GM21723 (cell line): Measurements from ENCODE around the gene ZDHHC14.

Experiments used
- ATAC-seq: cut with Tn5 transposase; IDR thresholded peaks from one replicate; pipeline ENCODE4 v1.9.1; 2021; ENCODE audit warnings: mild to moderate bottlenecking, moderate library complexity; ENCODE audit not compliant: unreplicated experiment

ZDHHC14 gene

DNA sequence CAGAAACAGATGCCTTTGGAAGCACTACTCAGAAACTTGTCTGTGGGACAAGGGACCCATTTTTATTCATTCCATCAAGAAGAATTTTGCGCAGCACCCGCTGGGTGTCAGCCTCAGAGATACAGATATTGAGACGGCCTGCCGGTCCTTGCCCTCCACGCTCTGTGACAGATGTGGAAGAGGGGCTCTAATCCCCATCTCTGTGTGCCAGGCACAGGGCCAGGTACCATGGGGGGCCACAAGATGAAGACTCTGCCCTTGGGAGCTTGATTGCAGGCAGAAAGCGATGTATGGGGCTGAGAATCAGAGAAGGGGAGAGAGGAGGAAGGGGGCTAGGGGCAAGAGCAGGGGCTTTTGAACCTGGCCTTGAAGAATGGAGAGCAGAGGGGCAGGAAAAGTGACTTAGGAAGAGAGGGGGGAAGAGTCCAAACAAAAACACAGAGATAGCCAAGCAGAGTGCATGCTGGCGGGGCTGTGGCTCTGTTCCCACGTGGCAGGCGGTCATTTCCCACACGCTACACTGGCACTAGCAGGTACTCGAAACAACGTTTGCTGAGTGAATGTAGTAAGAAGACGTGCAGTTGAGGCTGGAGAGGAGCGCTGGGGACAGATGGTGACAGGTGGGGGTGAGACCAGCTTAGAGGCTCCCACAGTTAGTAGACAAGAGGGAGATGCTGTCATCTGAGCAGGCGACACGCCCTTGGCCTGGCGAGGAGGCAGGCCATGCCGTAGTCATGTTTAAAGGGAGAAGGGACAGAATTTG lies 271.8 kb downstream of the ZDHHC14 start:
- no peak for ATAC-seq

DNA sequence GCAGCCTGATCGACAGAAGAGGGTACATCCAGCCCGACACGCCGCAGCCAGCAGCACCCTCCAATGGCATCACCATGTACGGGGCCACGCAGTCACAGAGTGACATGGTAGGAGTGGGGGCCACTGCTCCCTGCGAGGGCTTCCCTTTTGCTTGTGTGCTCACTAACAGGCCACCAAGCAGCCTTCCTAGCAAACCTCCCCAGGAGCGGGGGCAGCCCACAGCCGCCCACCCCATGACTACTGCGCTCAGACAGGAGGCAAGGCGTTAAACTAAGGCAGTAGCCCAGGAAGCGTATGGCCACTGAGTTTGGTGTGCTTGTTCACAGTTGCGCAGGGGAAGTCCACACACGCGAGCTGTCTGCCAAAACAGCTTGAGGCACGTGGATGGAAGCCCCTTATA lies 272.5 kb downstream of the ZDHHC14 start:
- ATAC-seq, result no peak

DNA sequence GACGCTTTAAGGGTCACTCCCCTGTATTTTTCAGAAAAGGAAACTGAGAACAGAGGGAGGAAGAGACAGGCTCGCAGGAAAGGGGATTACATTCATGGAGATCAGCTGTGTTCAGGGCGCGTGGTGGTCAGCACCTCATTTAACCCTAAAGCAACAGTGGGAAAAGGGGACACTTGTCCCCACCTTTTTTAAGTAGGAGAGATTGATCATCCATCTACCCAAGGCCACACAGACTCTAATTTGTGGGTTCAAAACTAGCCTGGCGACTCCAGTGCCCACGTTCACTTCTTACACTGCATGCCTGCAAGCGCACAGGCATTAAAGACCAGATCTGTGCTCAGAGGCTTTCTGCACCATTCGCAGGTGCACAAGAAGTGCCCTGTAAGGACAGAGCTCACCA lies 274.1 kb downstream of the ZDHHC14 start:
- no peak for ATAC-seq

DNA sequence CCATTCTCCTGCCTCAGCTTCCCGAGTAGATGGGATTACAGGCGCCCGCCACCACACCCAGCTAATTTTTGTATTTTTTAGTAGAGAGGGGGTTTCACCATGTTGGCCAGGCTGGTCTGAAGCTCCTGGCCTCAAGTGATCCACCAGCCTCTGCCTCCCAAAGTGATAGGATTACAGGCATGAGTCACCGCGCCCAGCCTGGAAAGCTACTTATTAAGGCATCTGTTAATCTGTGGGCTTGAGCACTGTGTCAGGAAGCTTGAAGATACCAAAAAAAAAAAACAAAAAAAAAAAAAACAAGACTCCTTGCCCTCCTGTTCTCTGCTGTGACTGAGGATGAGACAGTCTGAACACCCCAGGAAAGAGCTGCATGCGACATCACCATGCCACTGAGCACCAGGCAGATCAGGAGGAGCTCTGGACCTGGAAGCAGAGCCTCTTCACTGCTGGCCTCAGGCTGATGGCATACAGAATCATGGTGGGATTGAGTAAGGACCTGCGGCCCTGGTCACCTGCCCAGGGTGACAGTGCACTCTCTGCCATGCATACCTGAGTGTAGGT lies 275.5 kb downstream of the ZDHHC14 start:
- no peak for ATAC-seq

DNA sequence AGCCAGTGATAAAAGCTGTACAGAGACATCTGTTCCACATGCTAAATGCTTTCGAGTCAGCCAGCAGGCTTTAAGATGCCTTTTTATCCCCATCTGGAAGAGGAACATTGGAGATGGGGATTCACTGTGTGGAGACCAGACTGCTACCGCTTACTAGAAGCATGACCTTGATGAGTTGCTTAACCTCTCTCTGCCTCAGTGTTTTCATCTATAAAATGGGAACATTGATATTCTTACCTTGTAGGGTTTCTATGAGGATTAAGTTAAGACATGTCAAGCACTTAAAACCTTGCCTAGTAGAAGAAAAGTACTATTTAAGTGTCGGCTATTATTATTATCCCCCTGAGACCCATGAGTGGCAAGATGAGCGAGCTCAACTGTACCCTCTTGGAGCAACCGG lies 276.8 kb downstream of the ZDHHC14 start:
- ATAC-seq, result no peak

DNA sequence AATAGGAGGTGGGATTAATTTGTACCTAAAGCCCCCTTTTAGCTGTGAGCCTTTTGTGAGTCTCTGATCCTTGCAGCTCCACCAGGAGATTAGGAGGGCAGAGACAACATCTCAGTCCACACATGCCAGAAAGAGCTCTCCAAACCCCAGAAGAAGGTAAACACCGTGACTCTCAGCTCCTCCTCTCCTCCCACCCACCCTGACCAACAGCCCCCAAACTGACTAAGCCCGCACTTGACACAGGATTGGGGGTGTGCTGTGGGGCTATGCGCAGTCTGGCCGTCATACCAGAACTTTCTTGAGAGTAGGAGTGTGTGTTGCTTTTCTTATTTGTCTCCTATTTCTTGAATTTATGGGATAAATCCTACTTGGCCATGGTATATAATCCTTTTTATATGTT lies 277.3 kb downstream of the ZDHHC14 start:
- no peak for ATAC-seq

DNA sequence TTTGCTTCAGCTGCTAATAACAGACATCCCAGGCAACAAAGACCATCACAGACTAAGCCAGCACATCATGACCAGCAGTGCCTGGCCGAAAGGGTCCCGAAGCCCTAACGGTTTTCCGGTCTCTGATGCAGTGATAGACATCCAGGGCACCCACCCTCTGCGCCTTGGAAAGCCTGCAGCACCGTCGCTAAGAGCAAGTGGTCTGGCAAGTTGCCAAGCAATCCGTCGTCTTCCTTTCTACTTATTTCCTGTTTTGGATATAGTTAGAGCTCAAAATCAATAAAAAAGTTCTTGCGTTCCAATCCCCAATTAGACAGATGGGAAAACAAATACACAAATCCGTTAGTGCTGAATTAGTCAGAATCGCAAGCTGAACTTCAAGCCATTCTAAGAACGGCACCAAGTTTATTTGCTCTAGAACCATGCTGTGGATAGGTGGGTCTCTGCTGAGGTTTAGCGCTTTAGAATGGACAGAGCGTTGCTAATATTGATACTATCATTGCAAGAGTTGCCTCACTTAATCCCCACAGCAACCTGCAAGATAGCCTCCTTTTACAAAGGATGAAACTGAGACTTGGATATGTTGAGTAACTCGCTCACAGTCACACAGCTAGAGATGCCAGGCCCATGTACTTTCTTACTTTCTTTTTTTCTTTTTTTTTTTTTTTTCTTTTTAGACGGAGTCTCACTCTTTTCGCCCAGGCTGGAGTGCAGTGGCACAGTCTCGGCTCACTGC lies 278.7 kb downstream of the ZDHHC14 start:
- no peak for ATAC-seq

DNA sequence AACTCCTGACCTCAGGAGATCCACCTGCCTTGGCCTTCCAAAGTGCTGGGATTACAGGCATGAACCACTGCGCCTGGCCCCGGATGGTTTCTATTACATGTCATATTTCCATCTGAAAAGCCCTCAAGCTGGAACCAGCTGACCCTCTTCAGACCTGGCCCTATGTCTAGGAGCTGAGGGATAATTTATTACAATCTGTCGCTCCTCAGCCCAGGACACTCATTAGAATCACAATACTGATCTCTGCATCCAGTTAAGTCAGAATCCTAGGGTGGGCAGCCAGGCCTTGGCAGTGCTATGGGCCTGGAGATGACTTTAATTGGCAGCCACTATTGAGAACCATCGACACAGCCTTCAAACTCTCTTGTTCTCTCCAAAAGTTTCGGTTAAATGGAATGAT lies 279.4 kb downstream of the ZDHHC14 start:
- ATAC-seq, result no peak

DNA sequence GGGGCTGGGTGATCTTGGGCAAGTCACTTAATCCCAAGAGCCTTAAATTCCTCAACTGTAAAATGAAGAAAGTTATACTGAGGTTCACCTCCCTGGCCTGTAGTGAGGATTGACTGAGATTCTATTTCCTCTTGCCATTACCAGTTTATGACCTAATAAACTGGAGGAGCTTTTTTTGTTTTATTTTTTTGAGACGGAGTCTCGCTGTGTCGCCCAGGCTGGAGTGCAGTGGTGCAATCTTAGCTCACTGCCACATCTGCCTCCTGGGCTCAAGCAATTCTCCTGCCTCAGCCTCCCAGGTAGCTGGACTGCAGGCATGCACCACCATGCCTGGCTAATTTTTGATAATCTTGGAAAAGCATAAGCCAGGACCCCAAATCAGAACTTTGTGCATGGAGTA lies 280.7 kb downstream of the ZDHHC14 start:
- ATAC-seq, result no peak

DNA sequence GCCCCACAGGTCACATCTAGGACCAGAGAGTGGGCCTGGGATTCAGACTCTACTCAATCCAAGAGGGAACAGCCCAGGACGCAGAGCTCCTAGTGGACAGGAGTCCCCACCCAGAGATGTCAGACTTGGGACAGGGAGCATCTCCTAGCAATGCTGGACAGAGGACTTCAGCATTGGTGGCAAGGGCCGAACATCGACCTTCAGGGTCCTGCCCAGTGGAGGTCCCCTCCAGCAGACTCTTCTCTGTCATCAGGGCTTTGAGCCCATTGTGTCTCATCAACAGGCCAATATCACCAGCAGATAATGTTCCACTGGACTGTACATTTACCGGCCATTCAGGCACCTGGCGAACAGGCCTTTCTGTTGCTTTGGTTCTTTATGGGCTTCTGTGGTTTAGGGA lies 282.3 kb downstream of the ZDHHC14 start:
- ATAC-seq, result no peak

DNA sequence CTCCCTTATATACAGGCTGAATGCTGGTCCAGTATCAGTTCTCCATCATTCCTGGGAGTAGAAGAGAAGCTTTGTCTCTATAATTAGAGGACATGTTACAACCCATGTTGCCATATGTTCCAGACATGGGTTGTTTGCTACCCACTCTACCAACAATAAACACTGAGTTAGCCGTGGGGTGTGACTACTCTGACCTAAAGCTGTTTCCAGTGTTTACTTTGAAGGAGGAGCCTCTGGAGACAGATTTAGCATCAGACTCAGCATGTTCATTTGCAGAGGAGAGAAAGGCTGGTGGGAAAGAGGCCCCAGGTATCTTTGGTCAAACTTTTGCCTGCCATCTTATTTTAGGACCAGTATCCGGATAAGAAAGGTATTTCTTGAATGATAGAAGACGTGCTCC lies 284.2 kb downstream of the ZDHHC14 start:
- ATAC-seq, result no peak

DNA sequence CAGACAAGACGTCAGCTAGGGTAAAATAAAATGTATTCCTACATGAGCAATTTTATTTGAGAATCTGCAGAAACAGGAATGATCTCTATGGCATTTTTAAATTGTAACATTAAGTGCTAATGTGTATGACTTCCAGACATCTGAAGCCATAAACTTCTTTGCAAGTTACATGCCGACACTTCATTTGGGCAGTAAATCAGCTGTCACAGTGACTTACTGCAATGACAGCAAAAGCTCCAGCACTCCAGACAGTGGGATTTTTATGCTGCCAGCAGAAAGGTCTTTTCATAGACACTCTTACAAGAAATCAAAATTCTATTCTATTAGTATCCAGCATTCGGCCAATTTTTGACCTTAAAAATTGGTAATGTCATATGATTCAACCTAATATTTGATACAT lies 285.7 kb downstream of the ZDHHC14 start:
- no peak for ATAC-seq

DNA sequence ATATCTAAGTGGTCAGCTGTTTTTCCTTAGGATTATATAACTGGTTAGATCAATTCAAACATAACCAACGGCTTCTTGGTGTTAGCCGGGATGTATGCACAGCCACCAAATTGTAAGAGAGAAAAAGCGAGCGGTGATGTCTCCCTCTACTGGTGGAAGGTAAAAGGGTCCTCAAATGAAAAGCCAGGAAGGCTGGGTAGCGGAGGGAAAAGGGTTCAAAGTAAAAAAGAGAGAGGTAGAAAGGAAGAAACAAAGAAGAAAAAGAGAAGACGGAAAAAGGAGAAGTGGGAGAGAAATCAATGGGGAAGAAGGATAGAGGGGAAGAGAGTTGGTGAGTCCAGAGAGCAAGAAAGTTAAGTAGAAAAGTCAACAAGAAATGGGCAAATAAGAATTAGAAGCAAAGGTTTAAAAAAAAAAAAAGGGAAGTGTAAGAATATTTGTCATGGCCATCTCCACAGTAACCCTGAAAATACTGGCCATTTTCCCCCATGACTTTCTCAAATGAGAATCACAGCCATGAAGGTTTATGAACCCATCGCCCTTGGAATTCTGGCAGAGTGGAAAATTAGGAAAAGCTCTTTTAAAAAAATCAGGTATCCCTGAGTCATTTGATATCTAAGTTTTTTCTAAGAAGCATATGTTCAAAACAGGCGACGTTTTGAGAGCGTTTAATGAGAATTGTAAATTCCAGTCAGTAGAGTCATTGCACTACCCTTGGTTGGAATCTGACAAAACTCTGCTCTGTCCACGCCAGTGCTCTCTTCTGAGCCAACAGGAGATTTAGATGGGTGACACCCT lies 286.4 kb downstream of the ZDHHC14 start:
- no peak for ATAC-seq

DNA sequence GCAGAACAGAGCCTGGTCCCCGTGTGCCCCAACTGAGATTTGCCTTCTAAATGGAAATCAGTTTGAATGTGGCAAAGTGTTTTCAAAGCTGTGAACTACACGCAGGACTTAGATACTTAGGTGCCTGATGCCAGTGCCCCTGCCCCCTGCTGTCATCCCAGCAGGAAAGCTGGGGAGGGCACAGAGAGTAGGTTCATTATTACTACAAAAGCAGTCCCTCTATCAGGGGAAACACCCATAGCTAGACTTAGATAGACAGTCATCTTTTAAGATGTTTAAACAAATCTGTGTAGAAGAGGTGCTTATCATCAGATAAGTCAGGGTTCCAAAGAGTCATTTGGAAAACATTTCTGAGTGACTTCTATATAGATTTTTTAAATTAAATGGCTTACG lies 287.0 kb downstream of the ZDHHC14 start:
- no peak for ATAC-seq

DNA sequence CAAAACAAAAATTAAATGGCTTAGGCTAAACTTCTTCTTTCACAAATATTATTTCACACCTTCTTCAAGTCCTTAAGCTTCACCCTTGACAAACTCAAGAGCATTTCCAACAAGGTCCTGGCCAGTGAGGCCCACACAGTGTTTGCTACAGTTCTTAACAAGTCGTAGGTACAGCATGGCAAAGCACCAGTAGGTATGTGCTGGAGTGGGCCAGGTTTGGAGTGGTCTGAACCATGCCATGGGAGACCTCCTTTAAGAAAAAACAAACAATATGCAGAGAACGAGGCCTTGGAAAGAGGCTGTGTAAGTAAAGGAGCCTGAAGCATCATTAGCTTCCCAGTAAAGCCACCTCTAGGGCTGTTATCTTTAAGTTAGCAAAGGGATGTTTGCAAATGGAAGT lies 287.7 kb downstream of the ZDHHC14 start:
- ATAC-seq, result no peak

DNA sequence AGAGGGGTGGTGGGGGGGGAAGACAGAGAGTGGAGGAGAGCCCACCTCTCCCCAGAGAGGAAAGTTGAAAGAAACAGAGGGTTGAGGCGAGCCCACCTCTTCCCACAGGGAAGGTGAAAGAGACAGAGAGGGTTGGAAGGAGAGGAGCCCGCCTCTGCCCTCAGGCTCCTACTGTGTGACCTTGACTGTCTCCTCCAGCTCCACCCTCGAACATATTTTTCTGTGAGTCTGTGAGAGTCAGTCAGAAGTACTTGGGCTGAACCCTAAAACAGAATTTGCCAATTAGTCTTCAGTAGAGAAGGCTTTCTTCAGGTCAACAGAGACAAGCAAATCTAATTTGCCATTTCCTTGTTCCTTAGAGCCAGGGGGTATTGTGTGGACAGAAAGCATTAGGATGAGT lies 288.3 kb downstream of the ZDHHC14 start:
- ATAC-seq, result no peak

DNA sequence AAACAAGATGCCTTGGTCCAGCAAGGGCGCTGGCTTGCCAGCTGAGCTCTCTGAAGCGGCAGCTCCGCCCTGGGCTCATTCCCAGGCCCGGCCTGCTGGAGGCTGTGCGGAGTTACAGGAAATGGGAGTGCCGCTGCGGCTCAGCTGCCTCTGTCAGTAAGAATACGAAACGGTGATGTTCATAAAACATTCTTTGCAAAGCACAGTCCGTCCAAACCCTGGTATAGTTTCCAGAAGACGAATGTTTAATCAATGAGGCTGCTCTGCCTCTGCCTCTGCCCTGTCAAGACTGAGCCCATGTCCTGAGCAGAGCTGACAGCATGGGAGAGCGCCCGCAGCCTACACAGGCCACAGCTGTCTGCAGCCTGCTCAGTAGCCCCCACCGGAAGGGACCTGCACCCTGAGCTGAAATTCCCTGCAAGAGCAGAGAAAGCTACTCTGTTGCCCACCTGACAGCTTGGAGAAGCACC lies 288.8 kb downstream of the ZDHHC14 start:
- no peak for ATAC-seq

DNA sequence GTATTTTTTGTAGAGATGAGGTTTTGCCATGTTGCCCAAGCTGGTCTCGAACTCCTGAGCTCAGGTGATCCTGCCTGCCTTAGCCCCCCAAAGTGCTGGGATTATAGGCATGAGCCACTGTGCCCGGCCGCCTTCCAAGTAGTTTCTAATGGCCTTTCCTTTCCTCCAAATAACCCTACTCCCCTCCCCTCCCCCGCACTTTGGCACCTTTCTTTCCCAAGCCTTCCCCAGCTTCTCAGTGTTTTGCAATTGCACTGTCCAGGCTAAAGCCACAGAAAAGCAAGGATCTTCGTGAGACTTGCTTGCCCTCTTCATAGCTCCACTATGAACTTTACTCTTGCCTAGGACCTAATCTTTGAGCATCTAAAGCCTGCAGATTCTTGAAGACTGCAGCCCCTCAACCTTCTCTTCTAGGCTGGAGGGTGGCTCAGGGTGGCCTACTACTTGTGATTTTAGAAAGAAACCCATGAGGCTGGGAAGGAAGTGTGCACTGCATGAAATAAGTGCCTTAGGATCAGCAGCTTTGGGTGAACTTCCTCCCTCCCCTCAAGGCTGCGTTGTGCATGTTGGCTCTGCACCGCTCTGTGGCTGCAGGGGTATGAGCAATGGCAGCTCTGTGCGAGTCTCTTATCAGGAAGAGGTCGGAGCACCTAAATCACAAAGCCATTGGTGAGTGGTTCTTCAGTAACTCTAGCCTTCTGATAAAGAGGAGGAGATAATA lies 289.6 kb downstream of the ZDHHC14 start:
- no peak for ATAC-seq

DNA sequence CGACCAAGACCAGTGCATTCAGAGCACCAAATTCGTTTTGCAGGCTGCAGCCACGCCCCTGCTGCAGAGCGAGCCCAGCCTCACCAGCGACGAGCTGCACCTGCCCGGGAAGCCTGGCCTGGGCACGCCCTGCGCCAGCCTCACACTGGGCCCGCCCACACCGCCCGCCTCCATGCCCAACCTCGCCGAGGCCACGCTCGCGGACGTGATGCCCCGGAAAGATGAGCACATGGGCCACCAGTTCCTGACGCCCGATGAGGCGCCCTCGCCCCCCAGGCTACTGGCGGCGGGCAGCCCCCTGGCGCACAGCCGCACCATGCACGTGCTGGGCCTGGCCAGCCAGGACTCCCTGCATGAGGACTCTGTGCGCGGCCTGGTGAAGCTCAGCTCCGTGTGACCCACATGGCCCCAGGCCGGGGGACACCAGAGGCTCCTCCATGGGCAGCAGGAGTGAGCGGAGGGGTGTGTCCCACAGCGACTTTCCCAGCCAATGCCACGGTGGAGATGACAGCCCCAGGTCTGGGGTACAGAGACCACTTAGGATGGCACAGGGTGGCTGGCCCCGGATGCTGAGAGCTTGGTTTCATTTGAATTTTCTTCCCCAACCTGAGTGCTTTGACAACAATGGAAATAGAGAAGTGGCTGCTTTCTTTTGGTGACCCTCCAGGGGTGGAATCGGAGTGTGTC lies 291.9 kb downstream of the ZDHHC14 start:
- no peak for ATAC-seq

DNA sequence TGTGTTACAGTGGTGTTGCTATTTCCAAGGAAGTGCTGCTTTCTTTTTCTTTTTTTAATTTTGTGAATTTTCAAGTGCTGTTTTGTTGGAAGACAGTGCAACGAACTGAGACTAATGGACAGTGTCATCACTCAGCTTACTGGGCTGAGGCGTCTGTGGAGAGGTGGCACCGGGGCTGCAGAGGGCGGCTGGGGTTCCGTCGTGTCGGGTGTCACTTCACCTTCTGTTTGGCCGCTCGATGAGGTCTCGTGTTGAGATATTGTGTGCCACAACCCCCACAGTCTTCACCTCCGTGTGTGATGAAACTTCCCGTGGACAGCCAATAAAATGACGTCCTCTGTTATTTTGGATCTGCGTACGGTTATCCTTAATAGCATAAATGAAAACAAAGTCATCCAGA lies 292.6 kb downstream of the ZDHHC14 start:
- ATAC-seq, result no peak
